GM12878 (cell line): ENCODE measurements around the gene NFE2L2.

Source experiments
- CBX3 ChIP-seq: fragments of 200-600 bp; sonication (generic); IDR thresholded peaks from 2 replicates; pipeline ENCODE4 v1.6.1; 2016; ENCODE audit warnings: low read depth, borderline replicate concordance
- EGR1 ChIP-seq, 2 experiments: IDR thresholded peaks; 1 replicate in 1 of 2; 2 replicates in 1 of 2; pipeline ENCODE4 v1.6.1; 2011 to 2012; ENCODE audit warnings: low read depth in 2 of 2, low read length in 2 of 2, borderline replicate concordance in 1 of 2, mild to moderate bottlenecking in 1 of 2, moderate library complexity in 1 of 2
- EZH2 ChIP-seq: IDR thresholded peaks from 2 replicates; pipeline ENCODE4 v1.6.1; 2012; ENCODE audit warnings: low read depth, mild to moderate bottlenecking, control low read depth, inconsistent platforms, low read length, borderline replicate concordance; ENCODE audit not compliant: control insufficient read depth
- NFYA ChIP-seq: IDR thresholded peaks from 2 replicates; pipeline ENCODE4 v1.6.1; 2011; ENCODE audit warnings: low read depth, mild to moderate bottlenecking, low read length, improper control_type of control experiment, borderline replicate concordance
- POLR2A ChIP-seq: IDR thresholded peaks from 2 replicates; pipeline ENCODE4 v1.6.1; 2011; ENCODE audit warnings: low read depth, mild to moderate bottlenecking, low read length
- POLR2AphosphoS5 ChIP-seq: IDR thresholded peaks from 2 replicates; pipeline ENCODE4 v1.6.1; 2011; ENCODE audit warnings: mild to moderate bottlenecking, low read length, inconsistent platforms
- TCF7 ChIP-seq: IDR thresholded peaks from 2 replicates; pipeline ENCODE4 v1.6.1; 2014; ENCODE audit warnings: antibody characterized with exemption, borderline replicate concordance
- ZNF274 ChIP-seq: IDR thresholded peaks from one replicate; pipeline ENCODE4 v1.8.0; 2011; ENCODE audit not compliant: insufficient read length, insufficient read depth
- TF ChIP-seq, protein P1 (sequence below), 3 experiments: IDR thresholded peaks in 2 of 3; conservative IDR thresholded peaks in 1 of 3; 2 replicates each; pipeline ENCODE4 v1.5.1; 2011; ENCODE audit warnings: low read depth in 3 of 3, low read length in 3 of 3, mild to moderate bottlenecking in 3 of 3, control low read depth in 2 of 3, moderate library complexity in 2 of 3, inconsistent platforms in 1 of 3, mixed read lengths in 1 of 3; ENCODE audit not compliant: control insufficient read depth in 2 of 3, insufficient read depth in 1 of 3; ENCODE audit errors: extremely low read depth in 1 of 3
- TF ChIP-seq, protein P2 (sequence below): fragments of 450-650 bp; IDR thresholded peaks from 2 replicates; pipeline ENCODE4 v1.6.1; 2017; ENCODE audit warnings: borderline replicate concordance
- TF ChIP-seq, protein P3 (sequence below): IDR thresholded peaks from 2 replicates; pipeline ENCODE4 v1.6.1; 2012; ENCODE audit warnings: mild to moderate bottlenecking, low read depth, low read length
- TF ChIP-seq, protein P4 (sequence below): fragments of 450-650 bp; IDR thresholded peaks from 2 replicates; pipeline ENCODE4 v1.6.1; 2017; ENCODE audit warnings: antibody characterized with exemption, mild to moderate bottlenecking, moderate library complexity

DNA sequence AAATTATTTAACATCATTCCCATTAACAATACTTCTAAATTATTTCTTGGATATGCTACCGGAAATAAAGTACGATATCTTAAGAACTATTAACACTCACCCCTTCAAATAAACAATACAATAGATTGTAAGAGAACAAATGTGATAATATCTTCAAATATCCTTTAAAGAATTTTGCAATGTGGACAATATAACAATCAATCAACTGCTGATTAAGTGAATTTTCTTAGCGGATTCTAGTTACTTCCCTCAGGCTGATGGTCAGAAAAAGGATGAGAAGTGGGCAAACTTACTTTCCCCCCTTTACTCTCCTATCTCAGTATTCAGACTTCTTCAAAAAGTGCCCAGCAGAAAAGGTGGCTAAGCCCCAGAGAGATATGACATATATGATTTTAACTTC is 10.8 kb downstream of the NFE2L2 start:
- no peak for TF ChIP-seq POLR2A
- TF ChIP-seq, protein P1, sequence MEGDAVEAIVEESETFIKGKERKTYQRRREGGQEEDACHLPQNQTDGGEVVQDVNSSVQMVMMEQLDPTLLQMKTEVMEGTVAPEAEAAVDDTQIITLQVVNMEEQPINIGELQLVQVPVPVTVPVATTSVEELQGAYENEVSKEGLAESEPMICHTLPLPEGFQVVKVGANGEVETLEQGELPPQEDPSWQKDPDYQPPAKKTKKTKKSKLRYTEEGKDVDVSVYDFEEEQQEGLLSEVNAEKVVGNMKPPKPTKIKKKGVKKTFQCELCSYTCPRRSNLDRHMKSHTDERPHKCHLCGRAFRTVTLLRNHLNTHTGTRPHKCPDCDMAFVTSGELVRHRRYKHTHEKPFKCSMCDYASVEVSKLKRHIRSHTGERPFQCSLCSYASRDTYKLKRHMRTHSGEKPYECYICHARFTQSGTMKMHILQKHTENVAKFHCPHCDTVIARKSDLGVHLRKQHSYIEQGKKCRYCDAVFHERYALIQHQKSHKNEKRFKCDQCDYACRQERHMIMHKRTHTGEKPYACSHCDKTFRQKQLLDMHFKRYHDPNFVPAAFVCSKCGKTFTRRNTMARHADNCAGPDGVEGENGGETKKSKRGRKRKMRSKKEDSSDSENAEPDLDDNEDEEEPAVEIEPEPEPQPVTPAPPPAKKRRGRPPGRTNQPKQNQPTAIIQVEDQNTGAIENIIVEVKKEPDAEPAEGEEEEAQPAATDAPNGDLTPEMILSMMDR (IDR thresholded peaks at IDR 0.05 in 2 of 3, conservative IDR thresholded peaks at IDR 0.05 in 1 of 3; ENCODE audit: control insufficient read depth in 2 of 3, extremely low read depth in 1 of 3, insufficient read depth in 1 of 3, low read depth in 3 of 3, low read length in 3 of 3) = no peak
- TF ChIP-seq POLR2AphosphoS5 = no peak
- no peak for TF ChIP-seq NFYA
- no peak for TF ChIP-seq EZH2
- TF ChIP-seq, protein P2, sequence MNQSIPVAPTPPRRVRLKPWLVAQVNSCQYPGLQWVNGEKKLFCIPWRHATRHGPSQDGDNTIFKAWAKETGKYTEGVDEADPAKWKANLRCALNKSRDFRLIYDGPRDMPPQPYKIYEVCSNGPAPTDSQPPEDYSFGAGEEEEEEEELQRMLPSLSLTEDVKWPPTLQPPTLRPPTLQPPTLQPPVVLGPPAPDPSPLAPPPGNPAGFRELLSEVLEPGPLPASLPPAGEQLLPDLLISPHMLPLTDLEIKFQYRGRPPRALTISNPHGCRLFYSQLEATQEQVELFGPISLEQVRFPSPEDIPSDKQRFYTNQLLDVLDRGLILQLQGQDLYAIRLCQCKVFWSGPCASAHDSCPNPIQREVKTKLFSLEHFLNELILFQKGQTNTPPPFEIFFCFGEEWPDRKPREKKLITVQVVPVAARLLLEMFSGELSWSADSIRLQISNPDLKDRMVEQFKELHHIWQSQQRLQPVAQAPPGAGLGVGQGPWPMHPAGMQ = no peak
- TF ChIP-seq, protein P3, sequence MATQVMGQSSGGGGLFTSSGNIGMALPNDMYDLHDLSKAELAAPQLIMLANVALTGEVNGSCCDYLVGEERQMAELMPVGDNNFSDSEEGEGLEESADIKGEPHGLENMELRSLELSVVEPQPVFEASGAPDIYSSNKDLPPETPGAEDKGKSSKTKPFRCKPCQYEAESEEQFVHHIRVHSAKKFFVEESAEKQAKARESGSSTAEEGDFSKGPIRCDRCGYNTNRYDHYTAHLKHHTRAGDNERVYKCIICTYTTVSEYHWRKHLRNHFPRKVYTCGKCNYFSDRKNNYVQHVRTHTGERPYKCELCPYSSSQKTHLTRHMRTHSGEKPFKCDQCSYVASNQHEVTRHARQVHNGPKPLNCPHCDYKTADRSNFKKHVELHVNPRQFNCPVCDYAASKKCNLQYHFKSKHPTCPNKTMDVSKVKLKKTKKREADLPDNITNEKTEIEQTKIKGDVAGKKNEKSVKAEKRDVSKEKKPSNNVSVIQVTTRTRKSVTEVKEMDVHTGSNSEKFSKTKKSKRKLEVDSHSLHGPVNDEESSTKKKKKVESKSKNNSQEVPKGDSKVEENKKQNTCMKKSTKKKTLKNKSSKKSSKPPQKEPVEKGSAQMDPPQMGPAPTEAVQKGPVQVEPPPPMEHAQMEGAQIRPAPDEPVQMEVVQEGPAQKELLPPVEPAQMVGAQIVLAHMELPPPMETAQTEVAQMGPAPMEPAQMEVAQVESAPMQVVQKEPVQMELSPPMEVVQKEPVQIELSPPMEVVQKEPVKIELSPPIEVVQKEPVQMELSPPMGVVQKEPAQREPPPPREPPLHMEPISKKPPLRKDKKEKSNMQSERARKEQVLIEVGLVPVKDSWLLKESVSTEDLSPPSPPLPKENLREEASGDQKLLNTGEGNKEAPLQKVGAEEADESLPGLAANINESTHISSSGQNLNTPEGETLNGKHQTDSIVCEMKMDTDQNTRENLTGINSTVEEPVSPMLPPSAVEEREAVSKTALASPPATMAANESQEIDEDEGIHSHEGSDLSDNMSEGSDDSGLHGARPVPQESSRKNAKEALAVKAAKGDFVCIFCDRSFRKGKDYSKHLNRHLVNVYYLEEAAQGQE = no peak
- TF ChIP-seq, protein P4, sequence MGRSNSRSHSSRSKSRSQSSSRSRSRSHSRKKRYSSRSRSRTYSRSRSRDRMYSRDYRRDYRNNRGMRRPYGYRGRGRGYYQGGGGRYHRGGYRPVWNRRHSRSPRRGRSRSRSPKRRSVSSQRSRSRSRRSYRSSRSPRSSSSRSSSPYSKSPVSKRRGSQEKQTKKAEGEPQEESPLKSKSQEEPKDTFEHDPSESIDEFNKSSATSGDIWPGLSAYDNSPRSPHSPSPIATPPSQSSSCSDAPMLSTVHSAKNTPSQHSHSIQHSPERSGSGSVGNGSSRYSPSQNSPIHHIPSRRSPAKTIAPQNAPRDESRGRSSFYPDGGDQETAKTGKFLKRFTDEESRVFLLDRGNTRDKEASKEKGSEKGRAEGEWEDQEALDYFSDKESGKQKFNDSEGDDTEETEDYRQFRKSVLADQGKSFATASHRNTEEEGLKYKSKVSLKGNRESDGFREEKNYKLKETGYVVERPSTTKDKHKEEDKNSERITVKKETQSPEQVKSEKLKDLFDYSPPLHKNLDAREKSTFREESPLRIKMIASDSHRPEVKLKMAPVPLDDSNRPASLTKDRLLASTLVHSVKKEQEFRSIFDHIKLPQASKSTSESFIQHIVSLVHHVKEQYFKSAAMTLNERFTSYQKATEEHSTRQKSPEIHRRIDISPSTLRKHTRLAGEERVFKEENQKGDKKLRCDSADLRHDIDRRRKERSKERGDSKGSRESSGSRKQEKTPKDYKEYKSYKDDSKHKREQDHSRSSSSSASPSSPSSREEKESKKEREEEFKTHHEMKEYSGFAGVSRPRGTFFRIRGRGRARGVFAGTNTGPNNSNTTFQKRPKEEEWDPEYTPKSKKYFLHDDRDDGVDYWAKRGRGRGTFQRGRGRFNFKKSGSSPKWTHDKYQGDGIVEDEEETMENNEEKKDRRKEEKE = no peak
- TF ChIP-seq CBX3 = no peak
- no peak for TF ChIP-seq EGR1 (IDR thresholded peaks at IDR 0.05; ENCODE audit: borderline replicate concordance in 1 of 2, low read depth in 2 of 2, low read length in 2 of 2)
- TF ChIP-seq TCF7 = no peak
- TF ChIP-seq ZNF274 = no peak
